H1 (cell line): ENCODE data around the gene MKLN1. TPM values are rescaled to one million over a fixed set of nuclear protein-coding genes. Genes with fewer than 3 reads are reported as not detected.

Experiments
- CTCF ChIA-PET: fragments of 300-600 bp; sonication (Branson Sonifier 250); formaldehyde crosslinking; loops from one replicate; lab custom pipeline; 2021; ENCODE audit not compliant: partially characterized antibody; lab: Charles Lee
- POLR2A ChIA-PET: fragments of 300-600 bp; sonication (Branson Sonifier 250); formaldehyde crosslinking; loops from one replicate; lab custom pipeline; 2021; ENCODE audit warnings: inconsistent platforms; ENCODE audit not compliant: partially characterized antibody; lab: Charles Lee
- DNase-seq, 2 experiments: peaks; one replicate each; pipeline versions ENCODE4 v3.0.0 to v3.0.0-alpha.2; 2010 to 2022; ENCODE audit warnings: low spot score in 2 of 2, low read depth in 1 of 2, mixed read lengths in 1 of 2
- FAIRE-seq: peaks from 2 replicates; lab custom pipeline; 2011; peaks lifted over from hg19 to GRCh38; lab: Jason Lieb, UNC
- H2AFZ ChIP-seq: 2 replicates; pipeline ENCODE4 v1.8.1; 2012; ENCODE audit warnings: low read length, inconsistent platforms
- H2AK5ac ChIP-seq: 2 replicates; pipeline ENCODE4 v1.6.1; 2013; ENCODE audit warnings: low read depth, low read length
- H2BK120ac ChIP-seq: replicated peaks from 2 replicates; pipeline ENCODE3; 2013; ENCODE audit warnings: low read depth, low read length, inconsistent platforms
- H2BK12ac ChIP-seq: 2 replicates; pipeline ENCODE4 v1.6.1; 2013; ENCODE audit warnings: low read depth, low read length
- H2BK15ac ChIP-seq: 2 replicates; pipeline ENCODE4 v1.6.1; 2013; ENCODE audit warnings: low read length
- H2BK20ac ChIP-seq: 2 replicates; pipeline ENCODE4 v1.6.1; 2013; ENCODE audit warnings: low read length
- H2BK5ac ChIP-seq: 2 replicates; pipeline ENCODE4 v1.6.1; 2013; ENCODE audit warnings: low read depth, low read length
- H3K14ac ChIP-seq: 2 replicates; pipeline ENCODE4 v1.6.1; 2013; ENCODE audit warnings: inconsistent platforms; ENCODE audit not compliant: insufficient read length
- H3K18ac ChIP-seq: 2 replicates; pipeline ENCODE4 v1.6.1; 2013; ENCODE audit warnings: low read length; ENCODE audit errors: extremely low read depth
- H3K23ac ChIP-seq: 2 replicates; pipeline ENCODE4 v1.6.1; 2013; ENCODE audit warnings: inconsistent platforms; ENCODE audit not compliant: insufficient read length
- H3K23me2 ChIP-seq: 2 replicates; pipeline ENCODE4 v1.6.1; 2013; ENCODE audit warnings: low read depth, low read length
- H3K27ac ChIP-seq: 2 replicates; pipeline ENCODE4 v1.6.1; 2011; ENCODE audit warnings: low read depth, low read length, inconsistent platforms
- H3K27me3 ChIP-seq, 4 experiments: replicated peaks in 1 of 4; 1 replicate in 1 of 4; 2 replicates in 3 of 4; pipeline versions ENCODE4 v1.6.1 to v1.8.1; 2011 to 2013; ENCODE audit warnings: low read length in 3 of 4, mild to moderate bottlenecking in 3 of 4, inconsistent platforms in 2 of 4, mixed read lengths in 2 of 4, moderate library complexity in 1 of 4; ENCODE audit not compliant: control insufficient read depth in 3 of 4, insufficient read depth in 3 of 4; ENCODE audit errors: extremely low read depth in 1 of 4
- H3K36me3 ChIP-seq, 4 experiments: 2 replicates each; pipeline versions ENCODE4 v1.6.1 to v1.8.1; 2011 to 2013; ENCODE audit warnings: mild to moderate bottlenecking in 4 of 4, low read length in 3 of 4, moderate library complexity in 2 of 4, control low read depth in 1 of 4, inconsistent platforms in 1 of 4; ENCODE audit not compliant: insufficient read depth in 4 of 4, control insufficient read depth in 2 of 4
- H3K4ac ChIP-seq: replicated peaks from 2 replicates; pipeline ENCODE3; 2013; ENCODE audit warnings: low read length, low read depth, mixed read lengths, inconsistent platforms; ENCODE audit not compliant: insufficient read length
- H3K4me1 ChIP-seq, 4 experiments: replicated peaks in 1 of 4; 1 replicate in 1 of 4; 2 replicates in 3 of 4; pipeline versions ENCODE4 v1.6.1 to v1.8.1; 2011 to 2013; ENCODE audit warnings: low read length in 3 of 4, inconsistent platforms in 2 of 4, mixed read lengths in 1 of 4; ENCODE audit not compliant: insufficient read depth in 4 of 4, control insufficient read depth in 3 of 4
- H3K4me2 ChIP-seq, 2 experiments: 2 replicates each; pipeline versions ENCODE4 v1.6.1 to v1.8.1; 2011 to 2013; ENCODE audit warnings: low read depth in 2 of 2, low read length in 2 of 2, control low read depth in 1 of 2, inconsistent platforms in 1 of 2, mild to moderate bottlenecking in 1 of 2; ENCODE audit not compliant: insufficient read depth in 1 of 2
- H3K4me3 ChIP-seq, 4 experiments: fragments of 200-600, 300-600 bp in 1 of 4; sonication (generic), shearing (Covaris generic), sonication (Bioruptor Twin) in 1 of 4; 2 replicates each; pipeline versions ENCODE4 v1.5.1 to v1.8.1; 2011 to 2016; ENCODE audit warnings: low read length in 4 of 4, low read depth in 3 of 4, control low read depth in 2 of 4, inconsistent platforms in 2 of 4, mild to moderate bottlenecking in 2 of 4, mixed read lengths in 1 of 4, moderate library complexity in 1 of 4; ENCODE audit not compliant: insufficient read depth in 2 of 4; ENCODE audit errors: extremely low read depth in 1 of 4
- H3K56ac ChIP-seq: replicated peaks from 2 replicates; pipeline ENCODE3; 2013; ENCODE audit warnings: low read depth, mild to moderate bottlenecking, mixed read lengths, low read length, inconsistent platforms; ENCODE audit not compliant: insufficient read length
- H3K79me1 ChIP-seq: 2 replicates; pipeline ENCODE4 v1.6.1; 2013; ENCODE audit warnings: low read depth, low read length, control low read depth
- H3K79me2 ChIP-seq, 2 experiments: 2 replicates each; pipeline versions ENCODE4 v1.6.1 to v1.8.1; 2012 to 2013; ENCODE audit warnings: low read length in 2 of 2, mild to moderate bottlenecking in 2 of 2, inconsistent platforms in 1 of 2; ENCODE audit not compliant: insufficient read depth in 2 of 2, control insufficient read depth in 1 of 2
- H3K9ac ChIP-seq, 4 experiments: replicated peaks in 1 of 4; 1 replicate in 1 of 4; 2 replicates in 3 of 4; pipeline versions ENCODE4 v1.6.1 to v1.8.1; 2011 to 2013; ENCODE audit warnings: low read depth in 3 of 4, low read length in 3 of 4, control low read depth in 2 of 4, mild to moderate bottlenecking in 2 of 4, moderate library complexity in 2 of 4, inconsistent platforms in 1 of 4; ENCODE audit errors: extremely low read depth in 1 of 4
- H3K9me3 ChIP-seq, 2 experiments: 2 replicates each; pipeline versions ENCODE4 v1.6.1 to v1.8.1; 2012 to 2013; ENCODE audit warnings: mild to moderate bottlenecking in 2 of 2, moderate library complexity in 2 of 2, control low read depth in 1 of 2, inconsistent platforms in 1 of 2, low read depth in 1 of 2, low read length in 1 of 2, mixed read lengths in 1 of 2; ENCODE audit not compliant: insufficient read depth in 2 of 2
- H4K20me1 ChIP-seq, 2 experiments: replicated peaks in 1 of 2; 2 replicates each; pipeline versions ENCODE3 to v1.8.1; 2011 to 2013; ENCODE audit warnings: inconsistent platforms in 2 of 2, low read length in 2 of 2, mild to moderate bottlenecking in 1 of 2; ENCODE audit not compliant: insufficient read depth in 2 of 2, control insufficient read depth in 1 of 2
- H4K5ac ChIP-seq: 2 replicates; pipeline ENCODE4 v1.6.1; 2013; ENCODE audit warnings: low read length, low read depth, mixed read lengths, inconsistent platforms; ENCODE audit not compliant: insufficient read length
- H4K8ac ChIP-seq: 2 replicates; pipeline ENCODE4 v1.8.0; 2013; ENCODE audit warnings: mild to moderate bottlenecking, moderate library complexity, low read length, inconsistent platforms; ENCODE audit not compliant: insufficient read depth; ENCODE audit errors: extremely low read depth
- H4K91ac ChIP-seq: replicated peaks from 2 replicates; pipeline ENCODE3; 2013; ENCODE audit warnings: low read length, mixed read lengths, inconsistent platforms; ENCODE audit not compliant: insufficient read length
- CTBP2 ChIP-seq: IDR thresholded peaks from 2 replicates; pipeline ENCODE4 v1.7.0; 2011; ENCODE audit warnings: borderline replicate concordance, mild to moderate bottlenecking, moderate library complexity, mixed read lengths, low read length; ENCODE audit not compliant: insufficient read depth, insufficient read length
- EP300 ChIP-seq, 2 experiments: IDR thresholded peaks; 1 replicate in 1 of 2; 2 replicates in 1 of 2; pipeline ENCODE4 v1.6.1; 2011 to 2012; ENCODE audit warnings: low read depth in 2 of 2, low read length in 2 of 2, mild to moderate bottlenecking in 2 of 2, borderline replicate concordance in 1 of 2, inconsistent platforms in 1 of 2, moderate library complexity in 1 of 2
- JUND ChIP-seq: IDR thresholded peaks from 2 replicates; pipeline ENCODE4 v1.6.1; 2011; ENCODE audit warnings: mild to moderate bottlenecking, improper control_type of control experiment, low read length
- RNF2 ChIP-seq: fragments of 200-900, 300-1000 bp; sonication (generic); IDR thresholded peaks from 2 replicates; pipeline ENCODE4 v1.7.1; 2016; ENCODE audit warnings: borderline replicate concordance, low read depth, mild to moderate bottlenecking, antibody characterized with exemption, low read length; ENCODE audit not compliant: poor library complexity, severe bottlenecking; ENCODE audit errors: missing control alignments
- RXRA ChIP-seq: IDR thresholded peaks from 2 replicates; pipeline ENCODE4 v1.6.1; 2011; ENCODE audit warnings: low read depth, mild to moderate bottlenecking, low read length, moderate library complexity; ENCODE audit not compliant: insufficient read depth
- SIN3A ChIP-seq, 2 experiments: IDR thresholded peaks in 1 of 2; conservative IDR thresholded peaks in 1 of 2; 2 replicates each; pipeline ENCODE4 v1.6.1; 2011 to 2012; ENCODE audit warnings: low read length in 2 of 2, improper control_type of control experiment in 1 of 2, low read depth in 1 of 2, mild to moderate bottlenecking in 1 of 2
- SP2 ChIP-seq: IDR thresholded peaks from 2 replicates; pipeline ENCODE4 v1.6.1; 2012; ENCODE audit warnings: mild to moderate bottlenecking, low read length, inconsistent platforms
- WGBS, 2 experiments: shearing (Covaris generic) in 1 of 2; methylation state at CpG; one replicate each; pipeline versions ENCODE4 v1.1.6 to v1.1.7; 2013 to 2015; ENCODE audit warnings: low lambda C conversion rate in 2 of 2, mixed read lengths in 2 of 2, inconsistent platforms in 1 of 2, low coverage in 1 of 2, missing lambda C conversion rate in 1 of 2; ENCODE audit not compliant: insufficient replicate concordance in 2 of 2, insufficient coverage in 1 of 2, insufficient read length in 1 of 2; ENCODE audit errors: extremely low coverage in 1 of 2, missing lambda C conversion rate in 1 of 2; 5-methylcytosine and 5-hydroxymethylcytosine counted together
- polyA plus RNA-seq, 7 experiments: library from polyadenylated mRNA; depleted of rRNA in 3 of 7; stranded (reverse) in 5 of 7; unstranded in 2 of 7; fragments of >200 nt in 5 of 7; fragments of 200-250 nt in 2 of 7; gene quantifications; 1 replicate in 5 of 7; 2 replicates in 1 of 7; 4 replicates in 1 of 7; pipeline versions ENCODE4 v1.2.1 to v1.2.3, GENCODE V29; 2011 to 2013; ENCODE audit warnings: missing spikeins in 2 of 7, mixed read lengths in 2 of 7
- total RNA-seq: library from RNA; stranded (reverse); fragmentation: NEBNext Ultra II Directional; extraction: Animal tissue kit (Norgen Biotek cat#: 25700); gene quantifications from 2 replicates; pipeline ENCODE4 v1.2.1, GENCODE V29; 2021
- TF ChIP-seq, protein P1 (sequence below), 3 experiments: IDR thresholded peaks; 1 replicate in 2 of 3; 2 replicates in 1 of 3; pipeline versions ENCODE4 v1.5.1 to v1.6.1; 2011; ENCODE audit warnings: low read length in 3 of 3, mild to moderate bottlenecking in 3 of 3, inconsistent platforms in 2 of 3, low read depth in 1 of 3, moderate library complexity in 1 of 3; ENCODE audit not compliant: insufficient read depth in 1 of 3; ENCODE audit errors: control extremely low read depth in 1 of 3
- TF ChIP-seq, protein P2 (sequence below): IDR thresholded peaks from 2 replicates; pipeline ENCODE4 v1.6.1; 2012; ENCODE audit warnings: inconsistent platforms

The MKLN1 gene
- total and polyA plus RNA-seq, 2 of the 8 experiments (the other 6 are each of a cell fraction or from before 2014, with no cell fraction given), result 22.3 to 50.9 TPM

DNA sequence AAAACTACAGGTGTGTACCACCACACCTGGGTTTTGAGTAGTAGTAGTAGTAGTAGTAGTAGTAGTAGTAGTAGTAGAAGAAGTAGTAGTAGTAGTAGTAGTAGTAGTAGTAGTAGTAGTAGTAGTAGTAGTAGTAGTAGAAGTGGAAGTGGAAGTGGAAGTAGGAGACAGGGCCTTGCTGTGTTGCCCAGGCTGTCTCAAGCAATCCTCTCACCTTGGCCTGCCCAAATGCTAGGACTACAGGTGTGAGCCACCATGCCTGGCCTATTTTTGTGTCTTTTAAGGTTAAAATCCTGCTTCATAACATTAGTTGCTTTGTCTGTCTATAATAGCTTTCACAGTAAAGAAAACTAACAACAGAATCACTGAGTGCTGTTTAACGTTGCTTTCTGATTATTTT lies 117.0 kb downstream of the MKLN1 start:
- no peak for FAIRE-seq
- H3K18ac ChIP-seq, result no peak overlapping the region
- H3K23me2 ChIP-seq, result no peaks in the 10 kb centered on the region
- no peaks in the 10 kb centered on the region for H3K9me3 ChIP-seq
- no peak overlapping the region for H3K23ac ChIP-seq
- H4K5ac ChIP-seq, result no peak overlapping the region
- no peak overlapping the region for H2BK15ac ChIP-seq
- no peak for DNase-seq
- H4K8ac ChIP-seq, result no peak overlapping the region
- H3K36me3 ChIP-seq, result peaks cover 2 to 9% (median 4%) of the 10 kb centered on the region in 4 experiments; a peak in 1 of 8 replicates
- H3K14ac ChIP-seq, result no peak overlapping the region
- H2BK5ac ChIP-seq, result no peak overlapping the region
- H3K4me3 ChIP-seq, result no peak overlapping the region
- POLR2A ChIA-PET, result no interaction called here
- H3K27me3 ChIP-seq, result no peaks in the 10 kb centered on the region
- no peak overlapping the region for H2BK20ac ChIP-seq
- no peak overlapping the region for H2BK120ac ChIP-seq
- 100% methylated on average over 1 of the region's 1 CpG; no CpG with 5 or more reads in 1 of the 2 experiments for WGBS, 2 experiments
- H4K20me1 ChIP-seq, result no peaks in the 10 kb centered on the region
- H3K9ac ChIP-seq, result no peak overlapping the region
- H3K4me1 ChIP-seq, result no peaks in the 10 kb centered on the region
- H3K4ac ChIP-seq, result no peak overlapping the region
- H3K56ac ChIP-seq, result no peak overlapping the region
- H3K79me1 ChIP-seq, result no peaks in the 10 kb centered on the region
- H2BK12ac ChIP-seq, result no peak overlapping the region
- no peaks in the 10 kb centered on the region for H3K79me2 ChIP-seq
- CTCF ChIA-PET, result interaction anchor here (0.7 kb wide), 1 partner anchor 193 kb away, joined by 3 read pairs; no protein-coding TSS in a partner anchor
- no peak overlapping the region for H4K91ac ChIP-seq
- no peak overlapping the region for H2AK5ac ChIP-seq
- H3K27ac ChIP-seq, result no peak overlapping the region
- H3K4me2 ChIP-seq, result no peak overlapping the region
- no peak overlapping the region for H2AFZ ChIP-seq
- TF ChIP-seq SIN3A (conservative IDR thresholded peaks at IDR 0.05 in 1 of 2, IDR thresholded peaks at IDR 0.05 in 1 of 2; ENCODE audit: low read depth in 1 of 2, low read length in 2 of 2) (no peak), SP2 (no peak), EP300 (IDR thresholded peaks at IDR 0.05; ENCODE audit: borderline replicate concordance in 1 of 2, low read depth in 2 of 2, low read length in 2 of 2) (no peak), RXRA (no peak), CTBP2 (no peak), JUND (no peak), RNF2 (no peak)
- TF ChIP-seq, protein P1, sequence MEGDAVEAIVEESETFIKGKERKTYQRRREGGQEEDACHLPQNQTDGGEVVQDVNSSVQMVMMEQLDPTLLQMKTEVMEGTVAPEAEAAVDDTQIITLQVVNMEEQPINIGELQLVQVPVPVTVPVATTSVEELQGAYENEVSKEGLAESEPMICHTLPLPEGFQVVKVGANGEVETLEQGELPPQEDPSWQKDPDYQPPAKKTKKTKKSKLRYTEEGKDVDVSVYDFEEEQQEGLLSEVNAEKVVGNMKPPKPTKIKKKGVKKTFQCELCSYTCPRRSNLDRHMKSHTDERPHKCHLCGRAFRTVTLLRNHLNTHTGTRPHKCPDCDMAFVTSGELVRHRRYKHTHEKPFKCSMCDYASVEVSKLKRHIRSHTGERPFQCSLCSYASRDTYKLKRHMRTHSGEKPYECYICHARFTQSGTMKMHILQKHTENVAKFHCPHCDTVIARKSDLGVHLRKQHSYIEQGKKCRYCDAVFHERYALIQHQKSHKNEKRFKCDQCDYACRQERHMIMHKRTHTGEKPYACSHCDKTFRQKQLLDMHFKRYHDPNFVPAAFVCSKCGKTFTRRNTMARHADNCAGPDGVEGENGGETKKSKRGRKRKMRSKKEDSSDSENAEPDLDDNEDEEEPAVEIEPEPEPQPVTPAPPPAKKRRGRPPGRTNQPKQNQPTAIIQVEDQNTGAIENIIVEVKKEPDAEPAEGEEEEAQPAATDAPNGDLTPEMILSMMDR (IDR thresholded peaks at IDR 0.05; ENCODE audit: control extremely low read depth in 1 of 3, insufficient read depth in 1 of 3, low read depth in 1 of 3, low read length in 3 of 3), result no peak
- TF ChIP-seq, protein P2, sequence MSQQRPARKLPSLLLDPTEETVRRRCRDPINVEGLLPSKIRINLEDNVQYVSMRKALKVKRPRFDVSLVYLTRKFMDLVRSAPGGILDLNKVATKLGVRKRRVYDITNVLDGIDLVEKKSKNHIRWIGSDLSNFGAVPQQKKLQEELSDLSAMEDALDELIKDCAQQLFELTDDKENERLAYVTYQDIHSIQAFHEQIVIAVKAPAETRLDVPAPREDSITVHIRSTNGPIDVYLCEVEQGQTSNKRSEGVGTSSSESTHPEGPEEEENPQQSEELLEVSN, result no peak
